Chondrocyte (in vitro differentiated cells): ENCODE measurements around the gene VCAN. TPM values are rescaled to one million over a fixed set of nuclear protein-coding genes. Genes with fewer than 3 reads are reported as not detected.

Experiments used
- DNase-seq: peaks from one replicate; pipeline ENCODE4 v3.0.0; 2021; ENCODE audit warnings: mixed read lengths, low spot score
- H3K27ac Mint-ChIP-seq: one replicate; pipeline ENCODE4 v1.8.0; 2021; ENCODE audit warnings: mild to moderate bottlenecking, moderate library complexity, mixed read lengths; ENCODE audit not compliant: unreplicated experiment
- H3K27me3 Mint-ChIP-seq: 2 replicates; pipeline ENCODE4 v1.8.0; 2021; ENCODE audit warnings: low read depth, mixed read lengths
- H3K36me3 Mint-ChIP-seq: 2 replicates; pipeline ENCODE4 v1.8.0; 2021; ENCODE audit warnings: low read depth, mixed read lengths
- H3K4me1 Mint-ChIP-seq: 2 replicates; pipeline ENCODE4 v1.8.0; 2021; ENCODE audit warnings: low read depth, mild to moderate bottlenecking, mixed read lengths
- H3K4me3 Mint-ChIP-seq: one replicate; pipeline ENCODE4 v1.8.0; 2021; ENCODE audit warnings: mild to moderate bottlenecking, moderate library complexity, mixed read lengths; ENCODE audit not compliant: unreplicated experiment
- H3K9me3 Mint-ChIP-seq: 2 replicates; pipeline ENCODE4 v1.8.0; 2021; ENCODE audit warnings: low read depth, mixed read lengths
- long read RNA-seq: library from polyadenylated mRNA; stranded (forward); transcript quantifications from one replicate; pipeline ENCODE4 v2.0.0, GENCODE V29; 2021
- total RNA-seq: library from RNA; stranded (reverse); gene quantifications from 3 replicates; pipeline ENCODE4 v1.2.1, GENCODE V29; 2021
- TF ChIP-seq, protein P1 (sequence below): fragments of 200-600 bp; sonication (generic); IDR thresholded peaks from 2 replicates; pipeline ENCODE4 v1.5.0; 2021; ENCODE audit warnings: antibody characterized with exemption, mild to moderate bottlenecking, moderate library complexity

The VCAN gene
- 250 to 737 TPM (median 710 TPM) in 3 replicates for total RNA-seq
- long read RNA-seq, full-length matches to known transcripts, result 17 of 52 reads
- long read RNA-seq, partial matches to known transcripts, result 31 of 52 reads
- long read RNA-seq, other reads (novel, unspliced or antisense), result 4 of 52 reads

- TF ChIP-seq, protein P1, sequence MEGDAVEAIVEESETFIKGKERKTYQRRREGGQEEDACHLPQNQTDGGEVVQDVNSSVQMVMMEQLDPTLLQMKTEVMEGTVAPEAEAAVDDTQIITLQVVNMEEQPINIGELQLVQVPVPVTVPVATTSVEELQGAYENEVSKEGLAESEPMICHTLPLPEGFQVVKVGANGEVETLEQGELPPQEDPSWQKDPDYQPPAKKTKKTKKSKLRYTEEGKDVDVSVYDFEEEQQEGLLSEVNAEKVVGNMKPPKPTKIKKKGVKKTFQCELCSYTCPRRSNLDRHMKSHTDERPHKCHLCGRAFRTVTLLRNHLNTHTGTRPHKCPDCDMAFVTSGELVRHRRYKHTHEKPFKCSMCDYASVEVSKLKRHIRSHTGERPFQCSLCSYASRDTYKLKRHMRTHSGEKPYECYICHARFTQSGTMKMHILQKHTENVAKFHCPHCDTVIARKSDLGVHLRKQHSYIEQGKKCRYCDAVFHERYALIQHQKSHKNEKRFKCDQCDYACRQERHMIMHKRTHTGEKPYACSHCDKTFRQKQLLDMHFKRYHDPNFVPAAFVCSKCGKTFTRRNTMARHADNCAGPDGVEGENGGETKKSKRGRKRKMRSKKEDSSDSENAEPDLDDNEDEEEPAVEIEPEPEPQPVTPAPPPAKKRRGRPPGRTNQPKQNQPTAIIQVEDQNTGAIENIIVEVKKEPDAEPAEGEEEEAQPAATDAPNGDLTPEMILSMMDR, result no peak
Measured at GRCh38 chr5:83471405-83472212, at the start of gene VCAN. TSS of gene VCAN (plus strand) at chr5:83471744. CDS start at chr5:83483519, 11,775 bp downstream.

GRCh38 chr5:83422284-83422683 is 49.3 kb upstream of the VCAN start:
- Mint-ChIP-seq H3K4me3 (no peak overlapping the region), H3K4me1 (peaks cover 5% of the 10 kb centered on the region), H3K36me3 (no peaks in the 10 kb centered on the region), H3K9me3 (peaks cover 10% of the 10 kb centered on the region), H3K27me3 (no peaks in the 10 kb centered on the region), H3K27ac (no peak overlapping the region)
- no peak for DNase-seq
- TF ChIP-seq, protein P1, result no peak

More at GRCh38 chr5:83471405-83472212, at the start of gene VCAN:
- peak; percentile 89 for DNase-seq
- Mint-ChIP-seq H3K4me1 (peaks cover 30% of the 10 kb centered on the region), H3K27ac (peak within 1 kb of the TSS; percentile 96), H3K4me3 (peak within 1 kb of the TSS; percentile 93), H3K9me3 (no peaks in the 10 kb centered on the region), H3K27me3 (peaks cover 4% of the 10 kb centered on the region), H3K36me3 (no peaks in the 10 kb centered on the region)

DNA sequence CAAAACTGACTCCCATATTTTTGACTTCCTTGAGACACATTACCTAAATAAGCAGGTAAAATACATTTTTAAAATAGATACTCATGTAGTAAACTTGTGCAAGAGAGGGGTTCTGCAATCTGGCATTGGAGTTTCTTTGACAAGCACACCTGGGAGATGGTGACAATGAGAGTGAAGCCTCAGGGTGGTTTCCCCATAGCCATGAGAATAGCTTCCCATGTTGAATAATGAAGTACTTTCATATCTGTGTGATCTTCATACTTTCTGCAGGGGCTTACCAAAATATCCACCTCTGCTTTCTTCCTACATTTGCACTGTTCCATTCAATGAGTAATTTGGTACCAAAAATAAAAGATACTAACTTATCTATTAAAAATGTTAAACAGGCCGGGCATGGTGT is 44.7 kb upstream of the VCAN start:
- Mint-ChIP-seq H3K27ac (no peak overlapping the region), H3K27me3 (no peaks in the 10 kb centered on the region), H3K4me3 (no peak overlapping the region), H3K4me1 (no peaks in the 10 kb centered on the region), H3K36me3 (no peaks in the 10 kb centered on the region), H3K9me3 (peaks cover 3% of the 10 kb centered on the region)
- DNase-seq, result no peak
- TF ChIP-seq, protein P1, result no peak

GRCh38 chr5:83428126-83428525 is 43.4 kb upstream of the VCAN start:
- Mint-ChIP-seq H3K4me1 (no peaks in the 10 kb centered on the region), H3K27me3 (no peaks in the 10 kb centered on the region), H3K9me3 (peaks cover 3% of the 10 kb centered on the region), H3K36me3 (no peaks in the 10 kb centered on the region), H3K27ac (no peak overlapping the region), H3K4me3 (no peak overlapping the region)
- DNase-seq, result no peak
- TF ChIP-seq, protein P1, result no peak

- peaks cover 3% of the 10 kb centered on the region for H3K9me3 Mint-ChIP-seq
- H3K27ac Mint-ChIP-seq, result no peak overlapping the region
- H3K27me3 Mint-ChIP-seq, result no peaks in the 10 kb centered on the region
- no peaks in the 10 kb centered on the region for H3K36me3 Mint-ChIP-seq
- no peak overlapping the region for H3K4me3 Mint-ChIP-seq
- TF ChIP-seq, protein P1, result no peak
- no peaks in the 10 kb centered on the region for H3K4me1 Mint-ChIP-seq
- no peak for DNase-seq
Measured at GRCh38 chr5:83428890-83429289, 42.7 kb upstream of the VCAN start.
